HCT116 (cell line): ENCODE measurements around the gene TLR5. TPM values are rescaled to one million over a fixed set of nuclear protein-coding genes. Genes with fewer than 3 reads are reported as not detected.

ENCODE experiments used
- ATAC-seq: fragments of 200-7000 bp; cut with Tn5 transposase; 2 replicates; pipeline ENCODE4 v1.9.1; 2020; ENCODE audit warnings: mild to moderate bottlenecking, moderate library complexity
- BruUV-seq: library from RNA; stranded (reverse); fragments of 400-500 nt; replicated peaks from 2 replicates; lab custom pipeline; 2021; lab: Mats Ljungman, UMichigan
- CTCF ChIA-PET: fragments of 300-600 bp; sonication (Branson Sonifier 250); formaldehyde crosslinking; loops from one replicate; lab custom pipeline; 2021; ENCODE audit warnings: antibody characterized with exemption; lab: Charles Lee
- POLR2A ChIA-PET: fragments of 300-600, 350-600 bp; sonication (Branson Sonifier 250); formaldehyde crosslinking; loops from one replicate; lab custom pipeline; 2021; ENCODE audit warnings: antibody characterized with exemption; lab: Charles Lee
- RAD21 ChIA-PET, 2 experiments: fragments of 300-600 bp; sonication (Branson Sonifier 250); formaldehyde crosslinking; loops; one replicate each; lab custom pipeline; 2023; ENCODE audit warnings: low total read pairs in 2 of 2; ENCODE audit not compliant: uncharacterized antibody in 2 of 2, unreplicated experiment in 2 of 2, low non-redundant PET in 1 of 2; lab: Charles Lee
- DNase-seq: peaks from one replicate; pipeline ENCODE4 v3.0.0-alpha.2; 2010; ENCODE audit warnings: low read depth, low spot score
- H2AFZ ChIP-seq: fragments of 200-600 bp; shearing (Covaris generic), sonication (generic); 2 replicates; pipeline ENCODE4 v1.6.1; 2017; ENCODE audit warnings: low read depth, mixed run types, mixed read lengths, antibody characterized with exemption, low read length; ENCODE audit not compliant: poor library complexity, severe bottlenecking
- H3K27ac ChIP-seq: 2 replicates; pipeline ENCODE4 v1.5.1; 2012; ENCODE audit warnings: low read depth, low read length
- H3K27me3 ChIP-seq: fragments of 200-600 bp; sonication (generic); 2 replicates; pipeline ENCODE4 v1.6.1; 2016; ENCODE audit warnings: mixed run types, low read length, mixed read lengths; ENCODE audit not compliant: insufficient read depth
- H3K36me3 ChIP-seq, 2 experiments: fragments of 200-500 bp in 1 of 2; fragments of 200-600 bp in 1 of 2; sonication (Bioruptor generic) in 1 of 2; sonication (generic) in 1 of 2; 2 replicates each; pipeline versions ENCODE4 v1.5.1 to v1.6.1; 2014 to 2016; ENCODE audit warnings: low read length in 2 of 2, inconsistent platforms in 1 of 2, mixed read lengths in 1 of 2, mixed run types in 1 of 2; ENCODE audit not compliant: insufficient read depth in 2 of 2, control insufficient read depth in 1 of 2
- H3K4me1 ChIP-seq, 2 experiments: fragments of 200-600 bp in 1 of 2; sonication (generic) in 1 of 2; 2 replicates each; pipeline versions ENCODE4 v1.5.1 to v1.6.1; 2012 to 2017; ENCODE audit warnings: low read length in 2 of 2, inconsistent platforms in 1 of 2, mild to moderate bottlenecking in 1 of 2, mixed read lengths in 1 of 2, mixed run types in 1 of 2, moderate library complexity in 1 of 2; ENCODE audit not compliant: insufficient read depth in 2 of 2, control insufficient read depth in 1 of 2
- H3K4me2 ChIP-seq: fragments of 200-600 bp; sonication (generic); 2 replicates; pipeline ENCODE4 v1.6.1; 2017; ENCODE audit warnings: mixed run types, low read length, mixed read lengths
- H3K4me3 ChIP-seq, 2 experiments: fragments of 200-600 bp in 1 of 2; sonication (generic) in 1 of 2; replicated peaks in 1 of 2; 2 replicates each; pipeline ENCODE4 v1.5.1; 2011 to 2016; ENCODE audit warnings: low read length in 2 of 2, control low read depth in 1 of 2, low read depth in 1 of 2, mild to moderate bottlenecking in 1 of 2, mixed read lengths in 1 of 2, mixed run types in 1 of 2
- H3K79me2 ChIP-seq: fragments of 200-600 bp; sonication (generic); 2 replicates; pipeline ENCODE4 v1.6.1; 2017; ENCODE audit warnings: mild to moderate bottlenecking, mixed run types, low read length, moderate library complexity, mixed read lengths; ENCODE audit not compliant: insufficient read depth
- H3K9ac ChIP-seq: fragments of 200-600 bp; sonication (generic); 2 replicates; pipeline ENCODE4 v1.6.1; 2016; ENCODE audit warnings: low read length, mixed read lengths
- H3K9me2 ChIP-seq: fragments of 200-600 bp; sonication (generic), shearing (Covaris generic); 2 replicates; pipeline ENCODE4 v1.6.1; 2017; ENCODE audit warnings: mixed run types, mild to moderate bottlenecking, moderate library complexity; ENCODE audit not compliant: insufficient read depth
- H3K9me3 ChIP-seq, 2 experiments: fragments of 200-500 bp in 1 of 2; fragments of 200-600 bp in 1 of 2; sonication (Bioruptor generic) in 1 of 2; sonication (generic) in 1 of 2; 2 replicates each; pipeline ENCODE4 v1.6.1; 2014 to 2017; ENCODE audit warnings: low read length in 2 of 2, mixed read lengths in 2 of 2, inconsistent platforms in 1 of 2, low read depth in 1 of 2, mild to moderate bottlenecking in 1 of 2, mixed run types in 1 of 2, moderate library complexity in 1 of 2; ENCODE audit not compliant: control insufficient read depth in 1 of 2, insufficient read depth in 1 of 2
- H4K20me1 ChIP-seq: fragments of 200-600 bp; sonication (generic), shearing (Covaris generic); 2 replicates; pipeline ENCODE4 v1.6.1; 2017; ENCODE audit warnings: mixed run types, mild to moderate bottlenecking, moderate library complexity; ENCODE audit not compliant: insufficient read depth
- CEBPB ChIP-seq: IDR thresholded peaks from 2 replicates; pipeline ENCODE4 v1.6.1; 2012; ENCODE audit warnings: low read depth
- EGR1 ChIP-seq: IDR thresholded peaks from 2 replicates; pipeline ENCODE4 v1.6.1; 2012; ENCODE audit warnings: low read depth
- ELF1 ChIP-seq: IDR thresholded peaks from 2 replicates; pipeline ENCODE4 v1.6.1; 2012; ENCODE audit warnings: low read depth, borderline replicate concordance
- EZH2 ChIP-seq: fragments of 200-600 bp; sonication (generic); IDR thresholded peaks from 2 replicates; pipeline ENCODE4 v1.6.1; 2017; ENCODE audit warnings: antibody characterized with exemption, mixed run types
- FOSL1 ChIP-seq: IDR thresholded peaks from 2 replicates; pipeline ENCODE4 v1.6.1; 2012; ENCODE audit warnings: low read depth
- JUND ChIP-seq: IDR thresholded peaks from 2 replicates; pipeline ENCODE4 v1.6.1; 2012
- POLR2A ChIP-seq: IDR thresholded peaks from 2 replicates; pipeline ENCODE4 v1.7.0; 2011; ENCODE audit warnings: borderline replicate concordance; ENCODE audit not compliant: insufficient read depth, insufficient read length; ENCODE audit errors: extremely low read depth
- POLR2AphosphoS5 ChIP-seq: IDR thresholded peaks from 2 replicates; pipeline ENCODE4 v1.6.1; 2011; ENCODE audit warnings: mild to moderate bottlenecking, low read depth, low read length, moderate library complexity
- RAD21 ChIP-seq: IDR thresholded peaks from 2 replicates; pipeline ENCODE4 v1.6.1; 2012; ENCODE audit warnings: low read depth, mild to moderate bottlenecking
- REST ChIP-seq: IDR thresholded peaks from 2 replicates; pipeline ENCODE4 v1.6.1; 2012; ENCODE audit warnings: low read depth
- SIN3A ChIP-seq: IDR thresholded peaks from 2 replicates; pipeline ENCODE4 v1.6.1; 2012; ENCODE audit warnings: low read depth
- SP1 ChIP-seq: IDR thresholded peaks from 2 replicates; pipeline ENCODE4 v1.6.1; 2012; ENCODE audit warnings: low read depth
- SRF ChIP-seq: IDR thresholded peaks from 2 replicates; pipeline ENCODE4 v1.6.1; 2012; ENCODE audit warnings: low read depth
- YY1 ChIP-seq: IDR thresholded peaks from 2 replicates; pipeline ENCODE4 v1.6.1; 2011; ENCODE audit warnings: low read length, low read depth, moderate library complexity, mild to moderate bottlenecking; ENCODE audit not compliant: insufficient replicate concordance; ENCODE audit errors: extremely low read depth
- ZFX ChIP-seq: fragments of 450-650 bp; IDR thresholded peaks from 2 replicates; pipeline ENCODE4 v1.6.1; 2017
- intact Hi-C: fragments of 100-400 bp; cut with micrococcal nuclease; formaldehyde crosslinking; loops from 2 replicates; pipeline ENCODE4 v1.10.0; 2022
- total RNA-seq: library from RNA; stranded (reverse); gene quantifications from one replicate; pipeline ENCODE4 v1.2.1, GENCODE V29; 2021; ENCODE audit not compliant: unreplicated experiment
- TF ChIP-seq, protein P1 (sequence below): IDR thresholded peaks from 2 replicates; pipeline ENCODE4 v1.6.1; 2012
- TF ChIP-seq, protein P2 (sequence below), 3 experiments: fragments of 200-600 bp in 1 of 3; sonication (generic) in 1 of 3; IDR thresholded peaks in 2 of 3; conservative IDR thresholded peaks in 1 of 3; 2 replicates each; pipeline ENCODE4 v1.5.1; 2012 to 2017; ENCODE audit warnings: low read depth in 2 of 3, low read length in 2 of 3, antibody characterized with exemption in 1 of 3, borderline replicate concordance in 1 of 3, control low read depth in 1 of 3, mild to moderate bottlenecking in 1 of 3, mixed read lengths in 1 of 3, mixed run types in 1 of 3, moderate library complexity in 1 of 3; ENCODE audit not compliant: insufficient read depth in 1 of 3
- TF ChIP-seq, protein P3 (sequence below): IDR thresholded peaks from 2 replicates; pipeline ENCODE4 v1.6.1; 2012

Gene TLR5
- total RNA-seq, 1 experiment from 2014 or later: 1.2 TPM

DNA sequence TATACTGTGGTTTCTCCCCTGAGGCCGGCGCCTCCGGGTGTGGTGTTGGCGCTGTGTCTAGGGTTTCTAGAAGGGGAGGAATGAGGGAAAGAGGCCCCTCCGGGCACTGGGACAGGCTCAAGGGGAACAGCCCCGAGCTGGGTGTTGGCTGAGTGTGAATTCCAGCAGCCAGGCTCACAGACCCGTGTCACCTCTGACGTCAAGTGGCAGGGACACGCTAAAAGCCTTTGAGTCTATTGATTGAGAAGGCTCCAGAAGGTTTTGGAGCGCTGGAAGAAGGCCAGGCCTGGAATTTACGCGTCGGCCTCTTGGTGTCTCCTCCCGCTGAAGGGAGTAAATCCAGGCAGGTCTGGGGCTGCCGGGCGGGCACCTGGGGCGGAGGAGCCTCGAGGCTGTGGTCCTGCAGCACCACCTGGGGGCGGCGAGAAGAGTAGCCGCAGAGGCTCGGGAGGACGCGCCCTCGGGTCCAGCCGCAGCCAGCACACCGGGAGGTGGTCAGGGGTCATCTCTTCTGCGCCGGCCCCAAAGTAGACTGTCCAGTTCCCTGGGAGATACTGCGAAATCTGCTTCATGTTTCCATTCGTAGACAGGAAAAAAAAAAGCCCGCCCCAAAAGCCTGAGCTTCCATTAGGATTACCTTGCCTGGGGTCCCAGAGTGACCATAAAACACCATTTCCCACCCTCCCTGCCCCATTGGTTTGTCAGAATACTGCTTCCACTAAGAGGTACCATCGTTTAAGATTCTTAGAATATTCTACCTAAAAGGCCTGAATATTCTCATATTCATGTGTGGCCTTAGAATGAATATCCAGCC, 61.7 kb downstream of the TLR5 start (continued):
- no peak; the same call in 1 of the 2 replicates for TF ChIP-seq SRF
- no peak for TF ChIP-seq EGR1
- TF ChIP-seq CEBPB: no peak
- no peak for TF ChIP-seq EZH2
- TF ChIP-seq SIN3A: no peak
- no peak for TF ChIP-seq ZFX
- TF ChIP-seq POLR2AphosphoS5: no peak; the same call in 1 of the 2 replicates
- TF ChIP-seq ELF1: no peak
- TF ChIP-seq, protein P1, sequence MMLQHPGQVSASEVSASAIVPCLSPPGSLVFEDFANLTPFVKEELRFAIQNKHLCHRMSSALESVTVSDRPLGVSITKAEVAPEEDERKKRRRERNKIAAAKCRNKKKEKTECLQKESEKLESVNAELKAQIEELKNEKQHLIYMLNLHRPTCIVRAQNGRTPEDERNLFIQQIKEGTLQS: no peak
- TF ChIP-seq RAD21: peak; percentile 100
- TF ChIP-seq JUND: no peak
- TF ChIP-seq, protein P2, sequence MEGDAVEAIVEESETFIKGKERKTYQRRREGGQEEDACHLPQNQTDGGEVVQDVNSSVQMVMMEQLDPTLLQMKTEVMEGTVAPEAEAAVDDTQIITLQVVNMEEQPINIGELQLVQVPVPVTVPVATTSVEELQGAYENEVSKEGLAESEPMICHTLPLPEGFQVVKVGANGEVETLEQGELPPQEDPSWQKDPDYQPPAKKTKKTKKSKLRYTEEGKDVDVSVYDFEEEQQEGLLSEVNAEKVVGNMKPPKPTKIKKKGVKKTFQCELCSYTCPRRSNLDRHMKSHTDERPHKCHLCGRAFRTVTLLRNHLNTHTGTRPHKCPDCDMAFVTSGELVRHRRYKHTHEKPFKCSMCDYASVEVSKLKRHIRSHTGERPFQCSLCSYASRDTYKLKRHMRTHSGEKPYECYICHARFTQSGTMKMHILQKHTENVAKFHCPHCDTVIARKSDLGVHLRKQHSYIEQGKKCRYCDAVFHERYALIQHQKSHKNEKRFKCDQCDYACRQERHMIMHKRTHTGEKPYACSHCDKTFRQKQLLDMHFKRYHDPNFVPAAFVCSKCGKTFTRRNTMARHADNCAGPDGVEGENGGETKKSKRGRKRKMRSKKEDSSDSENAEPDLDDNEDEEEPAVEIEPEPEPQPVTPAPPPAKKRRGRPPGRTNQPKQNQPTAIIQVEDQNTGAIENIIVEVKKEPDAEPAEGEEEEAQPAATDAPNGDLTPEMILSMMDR (IDR thresholded peaks at IDR 0.05 in 2 of 3, conservative IDR thresholded peaks at IDR 0.05 in 1 of 3; ENCODE audit: borderline replicate concordance in 1 of 3, insufficient read depth in 1 of 3, low read depth in 2 of 3, low read length in 2 of 3): peak; percentile 90 to 98 (median 91)
- TF ChIP-seq FOSL1: no peak
- TF ChIP-seq, all 23 proteins: peak for 6

- no peak overlapping the region for H3K4me2 ChIP-seq
- no peaks in the 10 kb centered on the region for H3K9me2 ChIP-seq
- H3K9ac ChIP-seq: no peak overlapping the region
- ATAC-seq: no peak
- BruUV-seq: no TSS peak
- TF ChIP-seq SP1: no peak
- TF ChIP-seq, protein P3, sequence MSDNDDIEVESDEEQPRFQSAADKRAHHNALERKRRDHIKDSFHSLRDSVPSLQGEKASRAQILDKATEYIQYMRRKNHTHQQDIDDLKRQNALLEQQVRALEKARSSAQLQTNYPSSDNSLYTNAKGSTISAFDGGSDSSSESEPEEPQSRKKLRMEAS: no peak
- TF ChIP-seq EZH2: no peak
- TF ChIP-seq POLR2A: no peak
- no peak for TF ChIP-seq REST
- TF ChIP-seq YY1: no peak
- TF ChIP-seq ZFX: no peak
- no peak for TF ChIP-seq RAD21
- no peaks in the 10 kb centered on the region for H4K20me1 ChIP-seq
- CTCF ChIA-PET: no interaction called here
- H3K27ac ChIP-seq: no peak overlapping the region
- no peaks in the 10 kb centered on the region for H3K27me3 ChIP-seq
- RAD21 ChIA-PET: no interaction called here
- H2AFZ ChIP-seq: no peak overlapping the region
- peaks cover 0 to 5% of the 10 kb centered on the region in 2 experiments; a peak in 2 of 4 replicates for H3K4me1 ChIP-seq
- no peaks in the 10 kb centered on the region for H3K9me3 ChIP-seq
- H3K36me3 ChIP-seq: no peaks in the 10 kb centered on the region
- intact Hi-C loops: no loop called here
- H3K4me3 ChIP-seq: no peak overlapping the region
- DNase-seq: no peak
- no peaks in the 10 kb centered on the region for H3K79me2 ChIP-seq
- POLR2A ChIA-PET: no interaction called here
Observed at GRCh38 chr1:223079498-223079897, 63.5 kb downstream of the TLR5 start.
